Measurements from ENCODE around the gene DDX39B. TPM values are rescaled to one million over a fixed set of nuclear protein-coding genes. Genes with fewer than 3 reads are reported as not detected.

Gene DDX39B
- total and polyA plus RNA-seq, 9 of the 15 experiments (the other 6 are each of a cell fraction or from before 2014, with no cell fraction given): 479 to 869 (median 592) TPM

DNA sequence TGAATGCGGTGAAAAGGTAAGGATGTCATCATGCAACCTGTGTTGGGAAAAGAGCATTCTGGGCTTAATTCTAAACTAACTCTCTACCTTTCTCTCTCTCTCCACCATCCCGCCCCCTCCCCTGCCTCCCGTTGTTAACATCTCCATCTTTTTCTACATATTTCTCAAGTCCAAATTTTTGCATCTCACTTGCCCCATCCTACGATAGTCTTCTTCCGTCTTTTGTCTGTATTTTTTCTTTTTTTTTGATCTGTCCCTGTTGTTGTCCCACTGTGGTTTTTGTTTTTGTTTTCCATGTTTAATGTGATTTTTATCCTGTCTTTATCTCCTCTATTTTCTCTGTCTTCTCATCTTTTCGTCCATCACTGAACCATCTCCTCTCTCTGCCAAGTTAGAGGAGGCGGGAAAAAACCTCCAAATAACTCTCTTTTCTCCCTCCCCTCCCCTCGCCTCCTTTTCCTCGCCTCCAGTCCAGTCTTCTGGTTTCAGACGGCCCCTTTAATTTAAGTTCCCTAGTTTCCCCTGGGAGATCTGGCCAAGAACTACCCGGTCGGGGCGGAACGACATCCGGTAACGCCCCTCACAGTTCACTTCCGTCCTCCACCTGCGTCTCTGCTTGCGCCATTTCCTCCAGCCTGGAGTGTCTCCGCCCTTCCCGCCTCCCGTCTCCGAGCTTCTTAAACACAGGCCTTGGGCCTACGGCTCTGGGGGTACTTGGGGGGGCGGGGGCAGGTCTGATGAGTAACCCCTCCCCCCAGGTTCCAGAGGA, 5.3 kb upstream of the DDX39B start, which contains the start of gene NFKBIL1 (continued):
- TF ChIP-seq, protein P1, sequence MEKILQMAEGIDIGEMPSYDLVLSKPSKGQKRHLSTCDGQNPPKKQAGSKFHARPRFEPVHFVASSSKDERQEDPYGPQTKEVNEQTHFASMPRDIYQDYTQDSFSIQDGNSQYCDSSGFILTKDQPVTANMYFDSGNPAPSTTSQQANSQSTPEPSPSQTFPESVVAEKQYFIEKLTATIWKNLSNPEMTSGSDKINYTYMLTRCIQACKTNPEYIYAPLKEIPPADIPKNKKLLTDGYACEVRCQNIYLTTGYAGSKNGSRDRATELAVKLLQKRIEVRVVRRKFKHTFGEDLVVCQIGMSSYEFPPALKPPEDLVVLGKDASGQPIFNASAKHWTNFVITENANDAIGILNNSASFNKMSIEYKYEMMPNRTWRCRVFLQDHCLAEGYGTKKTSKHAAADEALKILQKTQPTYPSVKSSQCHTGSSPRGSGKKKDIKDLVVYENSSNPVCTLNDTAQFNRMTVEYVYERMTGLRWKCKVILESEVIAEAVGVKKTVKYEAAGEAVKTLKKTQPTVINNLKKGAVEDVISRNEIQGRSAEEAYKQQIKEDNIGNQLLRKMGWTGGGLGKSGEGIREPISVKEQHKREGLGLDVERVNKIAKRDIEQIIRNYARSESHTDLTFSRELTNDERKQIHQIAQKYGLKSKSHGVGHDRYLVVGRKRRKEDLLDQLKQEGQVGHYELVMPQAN (IDR thresholded peaks at IDR 0.05; ENCODE audit: borderline replicate concordance): peak; percentile 79
- TF ChIP-seq, protein P2, sequence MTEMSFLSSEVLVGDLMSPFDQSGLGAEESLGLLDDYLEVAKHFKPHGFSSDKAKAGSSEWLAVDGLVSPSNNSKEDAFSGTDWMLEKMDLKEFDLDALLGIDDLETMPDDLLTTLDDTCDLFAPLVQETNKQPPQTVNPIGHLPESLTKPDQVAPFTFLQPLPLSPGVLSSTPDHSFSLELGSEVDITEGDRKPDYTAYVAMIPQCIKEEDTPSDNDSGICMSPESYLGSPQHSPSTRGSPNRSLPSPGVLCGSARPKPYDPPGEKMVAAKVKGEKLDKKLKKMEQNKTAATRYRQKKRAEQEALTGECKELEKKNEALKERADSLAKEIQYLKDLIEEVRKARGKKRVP (CRISPR knock-in tag; IDR thresholded peaks at IDR 0.05): peak; percentile 60; the same call in 1 of the 2 replicates
- peak; percentile 90 for TF ChIP-seq ETV1 (tag; conservative IDR thresholded peaks at IDR 0.05; ENCODE audit: low read depth)
- TF ChIP-seq NCOA4 (IDR thresholded peaks at IDR 0.05; ENCODE audit: partially characterized antibody): peak; percentile 55
- peak; percentile 91 for TF ChIP-seq CEBPB (tag; IDR thresholded peaks at IDR 0.05)
- no peak for TF ChIP-seq MCM3 (IDR thresholded peaks at IDR 0.05)
- no peak for TF ChIP-seq ZNF717 (CRISPR knock-in tag; IDR thresholded peaks at IDR 0.05)
- no peak for TF ChIP-seq ZNF507 (tag; conservative IDR thresholded peaks at IDR 0.05)
- no peak for TF ChIP-seq ZNF695 (CRISPR knock-in tag; IDR thresholded peaks at IDR 0.05)
- TF ChIP-seq ZFP30 (CRISPR knock-in tag; IDR thresholded peaks at IDR 0.05; ENCODE audit: borderline replicate concordance): no peak
- no peak for TF ChIP-seq SRSF1 (IDR thresholded peaks at IDR 0.05; ENCODE audit: low read depth, low read length)
- no peak for TF ChIP-seq RBM25 (IDR thresholded peaks at IDR 0.05; ENCODE audit: low read depth, low read length, severe bottlenecking)
- no peak for TF ChIP-seq HDAC6 (IDR thresholded peaks at IDR 0.05; ENCODE audit: low read depth, low read length)
- no peak; a peak in 1 of 4 replicates for TF ChIP-seq SRF (CRISPR knock-in tag; IDR thresholded peaks at IDR 0.05)
- TF ChIP-seq, protein P3, sequence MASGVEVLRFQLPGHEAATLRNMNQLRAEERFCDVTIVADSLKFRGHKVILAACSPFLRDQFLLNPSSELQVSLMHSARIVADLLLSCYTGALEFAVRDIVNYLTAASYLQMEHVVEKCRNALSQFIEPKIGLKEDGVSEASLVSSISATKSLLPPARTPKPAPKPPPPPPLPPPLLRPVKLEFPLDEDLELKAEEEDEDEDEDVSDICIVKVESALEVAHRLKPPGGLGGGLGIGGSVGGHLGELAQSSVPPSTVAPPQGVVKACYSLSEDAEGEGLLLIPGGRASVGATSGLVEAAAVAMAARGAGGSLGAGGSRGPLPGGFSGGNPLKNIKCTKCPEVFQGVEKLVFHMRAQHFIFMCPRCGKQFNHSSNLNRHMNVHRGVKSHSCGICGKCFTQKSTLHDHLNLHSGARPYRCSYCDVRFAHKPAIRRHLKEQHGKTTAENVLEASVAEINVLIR (CRISPR knock-in tag; IDR thresholded peaks at IDR 0.05): peak; percentile 89
- TF ChIP-seq FOXA1 (IDR thresholded peaks at IDR 0.05; ENCODE audit: borderline replicate concordance): no peak
- peak; percentile 93 for TF ChIP-seq XRCC5 (IDR thresholded peaks at IDR 0.05; ENCODE audit: low read depth, low read length)
- peak; percentile 67; the same call in 1 of the 2 replicates for TF ChIP-seq GATAD2B (IDR thresholded peaks at IDR 0.05; ENCODE audit: borderline replicate concordance)
- TF ChIP-seq FOXK2 (conservative IDR thresholded peaks at IDR 0.05 in 1 of 2, IDR thresholded peaks at IDR 0.05 in 1 of 2; ENCODE audit: low read depth in 2 of 2): peak; percentile 38 to 60
- no peak for TF ChIP-seq U2AF1 (optimal IDR thresholded peaks at IDR 0.05; ENCODE audit: low read depth, low read length)
- TF ChIP-seq RBM34 (IDR thresholded peaks at IDR 0.05; ENCODE audit: borderline replicate concordance, insufficient read depth, low read length): no peak
- no peak for TF ChIP-seq NR4A1 (CRISPR knock-in tag; IDR thresholded peaks at IDR 0.05)
- peak; percentile 64; the same call in 1 of the 2 replicates for TF ChIP-seq NR4A1 (tag; IDR thresholded peaks at IDR 0.05)
